Subcutaneous preadipocyte (primary cell): ENCODE results near the gene TRAPPC10. TPM values are rescaled to one million over a fixed set of nuclear protein-coding genes. Genes with fewer than 3 reads are reported as not detected.

ENCODE experiments used
- small RNA-seq: library from RNA; depleted of rRNA; stranded (forward); fragments of <200 nt; gene quantifications from one replicate; pipeline ENCODE3, GENCODE V24; 2012
- total RNA-seq: library from RNA; depleted of rRNA; stranded (reverse); fragments of >200 nt; gene quantifications from 2 replicates; pipeline ENCODE4 v1.2.3, GENCODE V29; 2012

Gene TRAPPC10
- 13.2 and 27.6 TPM in 2 replicates for total RNA-seq

GRCh38 chr21:44011579-44012473 is at the start of gene TRAPPC10:
TSS of gene TRAPPC10 (plus strand) at chr21:44012309. CDS start at chr21:44012494, 185 bp downstream.

GRCh38 chr21:44107026-44107501 is 95.0 kb downstream of the TRAPPC10 start, which contains the start of gene PWP2:
TSS of gene PWP2 (plus strand) at chr21:44107399. CDS start at chr21:44107417, 18 bp downstream.

Small RNA genes within 50 kb of the gene (small RNA-seq; reads per million reads assigned to genes)
- gene RNU6-1150P = not detected

Other genes starting within 250 kb of the TRAPPC10 start
- gene CSTB, start 236.0 kb upstream of the TRAPPC10 start, total RNA-seq = 23.5 and 28.3 TPM in 2 replicates
- 24.3 and 30.3 TPM in 2 replicates for gene RRP1, start 222.7 kb upstream of the TRAPPC10 start, total RNA-seq
- 25.4 and 34.2 TPM in 2 replicates for gene AGPAT3, start 147.1 kb upstream of the TRAPPC10 start, total RNA-seq
- gene PWP2, start 95.1 kb downstream of the TRAPPC10 start, total RNA-seq = 4.8 and 30.1 TPM in 2 replicates
- 19.5 and 38.5 TPM in 2 replicates for gene GATD3, start 121.4 kb downstream of the TRAPPC10 start, total RNA-seq
- gene ICOSLG, start 228.6 kb downstream of the TRAPPC10 start, total RNA-seq = 0.37 and 0.39 TPM in 2 replicates
- not detected in 2 replicates for gene DNMT3L, start 249.6 kb downstream of the TRAPPC10 start, total RNA-seq